DND-41 (cell line): ENCODE results near the gene TBL1Y.

Source experiments
- EZH2 ChIP-seq: IDR thresholded peaks from 3 replicates; pipeline ENCODE4 v1.6.1; 2012; ENCODE audit warnings: borderline replicate concordance, low read depth, mild to moderate bottlenecking, moderate library complexity, low read length, inconsistent platforms; ENCODE audit not compliant: severe bottlenecking
- TF ChIP-seq, protein P1 (sequence below): IDR thresholded peaks from 2 replicates; pipeline ENCODE4 v1.5.1; 2012; ENCODE audit warnings: borderline replicate concordance, low read length, moderate library complexity, mild to moderate bottlenecking; ENCODE audit not compliant: poor library complexity, severe bottlenecking; ENCODE audit errors: extremely low read depth

- TF ChIP-seq, protein P1, sequence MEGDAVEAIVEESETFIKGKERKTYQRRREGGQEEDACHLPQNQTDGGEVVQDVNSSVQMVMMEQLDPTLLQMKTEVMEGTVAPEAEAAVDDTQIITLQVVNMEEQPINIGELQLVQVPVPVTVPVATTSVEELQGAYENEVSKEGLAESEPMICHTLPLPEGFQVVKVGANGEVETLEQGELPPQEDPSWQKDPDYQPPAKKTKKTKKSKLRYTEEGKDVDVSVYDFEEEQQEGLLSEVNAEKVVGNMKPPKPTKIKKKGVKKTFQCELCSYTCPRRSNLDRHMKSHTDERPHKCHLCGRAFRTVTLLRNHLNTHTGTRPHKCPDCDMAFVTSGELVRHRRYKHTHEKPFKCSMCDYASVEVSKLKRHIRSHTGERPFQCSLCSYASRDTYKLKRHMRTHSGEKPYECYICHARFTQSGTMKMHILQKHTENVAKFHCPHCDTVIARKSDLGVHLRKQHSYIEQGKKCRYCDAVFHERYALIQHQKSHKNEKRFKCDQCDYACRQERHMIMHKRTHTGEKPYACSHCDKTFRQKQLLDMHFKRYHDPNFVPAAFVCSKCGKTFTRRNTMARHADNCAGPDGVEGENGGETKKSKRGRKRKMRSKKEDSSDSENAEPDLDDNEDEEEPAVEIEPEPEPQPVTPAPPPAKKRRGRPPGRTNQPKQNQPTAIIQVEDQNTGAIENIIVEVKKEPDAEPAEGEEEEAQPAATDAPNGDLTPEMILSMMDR: no peak
- TF ChIP-seq EZH2: no peak
Observed at GRCh38 chrY:6983221-6983620, 72.7 kb downstream of the TBL1Y start.
